Astrocyte (in vitro differentiated cells and primary cell): ENCODE data around the gene ZDHHC20. TPM values are rescaled to one million over a fixed set of nuclear protein-coding genes. Genes with fewer than 3 reads are reported as not detected.
A peak's percentile ranks its signal among the peaks of the same experiment; 100 is the strongest.

Experiments
- DNase-seq: peaks from one replicate; pipeline ENCODE4 v3.0.0-alpha.2; 2010; ENCODE audit warnings: low read depth
- FAIRE-seq: peaks from 2 replicates; lab custom pipeline; 2011; peaks lifted over from hg19 to GRCh38; lab: Jason Lieb, UNC
- H2AFZ ChIP-seq: 2 replicates; pipeline ENCODE4 v1.6.0; 2012; ENCODE audit warnings: low read depth, low read length, inconsistent platforms
- H3K27ac ChIP-seq: 2 replicates; pipeline ENCODE4 v1.5.1; 2011; ENCODE audit warnings: low read depth, low read length, inconsistent platforms
- H3K27me3 ChIP-seq: 2 replicates; pipeline ENCODE4 v1.6.0; 2011; ENCODE audit warnings: low read length, inconsistent platforms; ENCODE audit not compliant: insufficient read depth
- H3K36me3 ChIP-seq: 2 replicates; pipeline ENCODE4 v1.5.1; 2011; ENCODE audit warnings: low read length, inconsistent platforms; ENCODE audit not compliant: insufficient read depth
- H3K4me1 ChIP-seq: 2 replicates; pipeline ENCODE4 v1.5.1; 2011; ENCODE audit warnings: low read length, inconsistent platforms; ENCODE audit not compliant: insufficient read depth
- H3K4me2 ChIP-seq: 2 replicates; pipeline ENCODE4 v1.6.0; 2012; ENCODE audit warnings: low read length, inconsistent platforms
- H3K4me3 ChIP-seq: 2 replicates; pipeline ENCODE4 v1.5.1; 2011; ENCODE audit warnings: low read depth, mild to moderate bottlenecking, low read length, inconsistent platforms; ENCODE audit not compliant: insufficient read depth
- H3K79me2 ChIP-seq: 2 replicates; pipeline ENCODE4 v1.6.0; 2012; ENCODE audit warnings: mild to moderate bottlenecking, low read length, inconsistent platforms; ENCODE audit not compliant: insufficient read depth
- H3K9ac ChIP-seq: 2 replicates; pipeline ENCODE4 v1.6.0; 2012; ENCODE audit warnings: mild to moderate bottlenecking, low read length, inconsistent platforms
- H3K9me3 ChIP-seq: 2 replicates; pipeline ENCODE4 v1.5.1; 2012; ENCODE audit warnings: low read depth, mild to moderate bottlenecking, low read length, inconsistent platforms; ENCODE audit not compliant: insufficient read depth
- H4K20me1 ChIP-seq: 2 replicates; pipeline ENCODE4 v1.6.0; 2012; ENCODE audit warnings: low read length, inconsistent platforms; ENCODE audit not compliant: insufficient read depth
- H3K27ac Mint-ChIP-seq: one replicate; pipeline ENCODE4 v1.8.0; 2021; ENCODE audit warnings: mild to moderate bottlenecking, mixed read lengths; ENCODE audit not compliant: unreplicated experiment
- H3K27me3 Mint-ChIP-seq: one replicate; pipeline ENCODE4 v1.8.0; 2021; ENCODE audit warnings: low read depth, mixed read lengths; ENCODE audit not compliant: unreplicated experiment
- H3K36me3 Mint-ChIP-seq: one replicate; pipeline ENCODE4 v1.8.0; 2021; ENCODE audit warnings: low read depth, mixed read lengths; ENCODE audit not compliant: unreplicated experiment
- H3K4me1 Mint-ChIP-seq: one replicate; pipeline ENCODE4 v1.8.0; 2021; ENCODE audit warnings: low read depth, mixed read lengths; ENCODE audit not compliant: unreplicated experiment
- H3K4me3 Mint-ChIP-seq: one replicate; pipeline ENCODE4 v1.8.0; 2021; ENCODE audit warnings: mild to moderate bottlenecking, moderate library complexity, mixed read lengths; ENCODE audit not compliant: unreplicated experiment
- H3K9me3 Mint-ChIP-seq: one replicate; pipeline ENCODE4 v1.8.0; 2021; ENCODE audit warnings: mild to moderate bottlenecking, mixed read lengths; ENCODE audit not compliant: unreplicated experiment
- CTCF ChIP-seq: IDR thresholded peaks from 2 replicates; pipeline ENCODE4 v1.5.1; 2011; ENCODE audit warnings: low read depth, mild to moderate bottlenecking, inconsistent platforms, low read length, moderate library complexity; ENCODE audit not compliant: insufficient read depth
- EZH2 ChIP-seq: IDR thresholded peaks from 2 replicates; pipeline ENCODE4 v1.6.1; 2012; ENCODE audit warnings: mild to moderate bottlenecking, low read length, inconsistent platforms; ENCODE audit not compliant: insufficient read depth
- total RNA-seq: library from RNA; stranded (reverse); gene quantifications from 2 replicates; pipeline ENCODE4 v1.2.1, GENCODE V29; 2021

ZDHHC20 gene
- total RNA-seq, 1 donor from 2014 or later: 64.3 TPM

- Histone ChIP-seq H2AFZ (peak overlapping the region; percentile 78), H3K4me3 (peak overlapping the region; percentile 54), H3K27me3 (no peaks in the 10 kb centered on the region), H3K27ac (no peak overlapping the region), H3K9ac (peak overlapping the region; percentile 70), H3K79me2 (no peaks in the 10 kb centered on the region), H3K36me3 (no peaks in the 10 kb centered on the region), H3K4me2 (peak overlapping the region; percentile 89), H3K9me3 (no peaks in the 10 kb centered on the region), H3K4me1 (no peaks in the 10 kb centered on the region), H4K20me1 (no peaks in the 10 kb centered on the region)
- H3K27me3 Mint-ChIP-seq: no peaks in the 10 kb centered on the region
- FAIRE-seq (no peak), DNase-seq (peak; percentile 50)
- peak overlapping the region; percentile 80 for H3K4me3 Mint-ChIP-seq
- no peaks in the 10 kb centered on the region for H3K4me1 Mint-ChIP-seq
- H3K36me3 Mint-ChIP-seq: no peaks in the 10 kb centered on the region
- H3K27ac Mint-ChIP-seq: peak overlapping the region; percentile 41
- H3K9me3 Mint-ChIP-seq: no peaks in the 10 kb centered on the region
- TF ChIP-seq EZH2: no peak
- peak; percentile 91 for TF ChIP-seq CTCF
These were observed 17.9 kb upstream of the ZDHHC20 start for GRCh38 chr13:21476893-21477472.

- Histone ChIP-seq H3K79me2 (no peaks in the 10 kb centered on the region), H3K9me3 (no peaks in the 10 kb centered on the region), H4K20me1 (no peaks in the 10 kb centered on the region), H3K27ac (no peak overlapping the region), H2AFZ (no peak overlapping the region), H3K4me3 (no peak overlapping the region), H3K4me1 (no peaks in the 10 kb centered on the region), H3K27me3 (no peaks in the 10 kb centered on the region), H3K9ac (no peak overlapping the region), H3K4me2 (no peak overlapping the region), H3K36me3 (no peaks in the 10 kb centered on the region)
- Mint-ChIP-seq H3K27ac (no peak overlapping the region), H3K27me3 (no peaks in the 10 kb centered on the region), H3K4me1 (no peaks in the 10 kb centered on the region), H3K9me3 (peaks cover 4% of the 10 kb centered on the region), H3K4me3 (no peak overlapping the region), H3K36me3 (no peaks in the 10 kb centered on the region)
- FAIRE-seq: no peak
- no peak for DNase-seq
- no peak for TF ChIP-seq EZH2
- TF ChIP-seq CTCF: no peak
These were observed 16.0 kb upstream of the ZDHHC20 start for GRCh38 chr13:21475115-21475514.

- Histone ChIP-seq H3K4me3 (no peak overlapping the region), H3K79me2 (no peaks in the 10 kb centered on the region), H2AFZ (no peak overlapping the region), H3K4me2 (no peak overlapping the region), H3K9me3 (no peaks in the 10 kb centered on the region), H4K20me1 (no peaks in the 10 kb centered on the region), H3K27me3 (no peaks in the 10 kb centered on the region), H3K9ac (no peak overlapping the region), H3K27ac (no peak overlapping the region), H3K4me1 (no peaks in the 10 kb centered on the region), H3K36me3 (no peaks in the 10 kb centered on the region)
- DNase-seq (no peak), FAIRE-seq (no peak)
- no peaks in the 10 kb centered on the region for H3K36me3 Mint-ChIP-seq
- H3K9me3 Mint-ChIP-seq: peaks cover 7% of the 10 kb centered on the region
- TF ChIP-seq EZH2 (no peak), CTCF (no peak)
- no peaks in the 10 kb centered on the region for H3K4me1 Mint-ChIP-seq
- no peak overlapping the region for H3K4me3 Mint-ChIP-seq
- H3K27me3 Mint-ChIP-seq: no peaks in the 10 kb centered on the region
- H3K27ac Mint-ChIP-seq: no peak overlapping the region
These were observed 11.7 kb upstream of the ZDHHC20 start for GRCh38 chr13:21470785-21471184.
